Thyroid gland (tissue), 4 donors: ENCODE measurements around the gene CABP2. TPM values are rescaled to one million over a fixed set of nuclear protein-coding genes. Genes with fewer than 3 reads are reported as not detected.

Experiments
- DNase-seq, 2 donors: peaks; one replicate each; pipeline ENCODE4 v3.0.0-alpha.2; 2019
- H3K27ac ChIP-seq, 3 donors: fragments of 200-600 bp; sonication (generic); 1 replicate in 2 of 3; 2 replicates in 1 of 3; pipeline ENCODE4 v1.5.1; 2016 to 2019; ENCODE audit warnings: mild to moderate bottlenecking in 1 of 3, moderate library complexity in 1 of 3
- H3K27me3 ChIP-seq: fragments of 200-600 bp; sonication (generic); one replicate; pipeline ENCODE4 v1.5.1; 2019
- H3K36me3 ChIP-seq, 2 donors: fragments of 200-600 bp; sonication (generic); one replicate each; pipeline ENCODE4 v1.5.1; 2016 to 2019
- H3K4me1 ChIP-seq, 2 donors: fragments of 200-600 bp; sonication (generic); one replicate each; pipeline ENCODE4 v1.5.1; 2017 to 2019
- H3K4me3 ChIP-seq, 3 donors: fragments of 200-600 bp; sonication (generic); replicated peaks in 1 of 3; 1 replicate in 2 of 3; 2 replicates in 1 of 3; pipeline ENCODE4 v1.5.1; 2016; ENCODE audit warnings: mild to moderate bottlenecking in 1 of 3
- H3K9me3 ChIP-seq: fragments of 200-600 bp; sonication (generic); one replicate; pipeline ENCODE4 v1.5.1; 2017
- CTCF ChIP-seq, 6 experiments: fragments of 200-600 bp in 3 of 6; fragments of 450-650 bp in 3 of 6; sonication (generic) in 3 of 6; IDR thresholded peaks; one replicate each; pipeline ENCODE4 v1.5.1; 2016 to 2019; ENCODE audit warnings: antibody characterized with exemption in 6 of 6, mild to moderate bottlenecking in 2 of 6, inconsistent platforms in 1 of 6, moderate library complexity in 1 of 6
- POLR2A ChIP-seq, 2 donors: fragments of 450-650 bp; IDR thresholded peaks; one replicate each; pipeline ENCODE4 v1.6.1; 2017; ENCODE audit warnings: antibody characterized with exemption in 2 of 2, mild to moderate bottlenecking in 2 of 2, moderate library complexity in 1 of 2
- WGBS, 2 donors: methylation state at CpG; one replicate each; pipeline ENCODE4 v1.1.5; 2017; 5-methylcytosine and 5-hydroxymethylcytosine counted together
- intact Hi-C: fragments of 100-400 bp; cut with DNase I; formaldehyde crosslinking; loops from one replicate; pipeline ENCODE4 v1.15.1; 2023
- total RNA-seq, 4 donors: library from RNA; depleted of rRNA; stranded (reverse); fragments of >200 nt; gene quantifications; one replicate each; pipeline ENCODE4 v1.2.3, GENCODE V29; 2016

CABP2 gene
- total RNA-seq, 4 donors from 2014 or later, result not detected

- Histone ChIP-seq H3K27ac (peak overlapping the region in 1 of 3 donors; percentile 70), H3K27me3 (no peaks in the 10 kb centered on the region), H3K36me3 (no peaks in the 10 kb centered on the region), H3K9me3 (no peaks in the 10 kb centered on the region), H3K4me1 (peaks cover 13 to 22% of the 10 kb centered on the region in 2 donors), H3K4me3 (no peak overlapping the region)
- TF ChIP-seq POLR2A (IDR thresholded peaks at IDR 0.05) (no peak), CTCF (IDR thresholded peaks at IDR 0.05) (no peak)
- WGBS, 2 donors, result 61 to 67% methylated on average over 2 of the region's 2 CpGs
- no peak for DNase-seq
- intact Hi-C loops, result no loop called here
Measured at GRCh38 chr11:67543585-67543984, 20.3 kb upstream of the CABP2 start.

GRCh38 chr11:67542971-67543370, 19.7 kb upstream of the CABP2 start:
- H3K4me1 ChIP-seq, result peaks cover 13 to 21% of the 10 kb centered on the region in 2 donors
- DNase-seq, result no peak
- intact Hi-C loops, result no loop called here
- no peaks in the 10 kb centered on the region for H3K36me3 ChIP-seq
- H3K27me3 ChIP-seq, result no peaks in the 10 kb centered on the region
- no peak overlapping the region for H3K4me3 ChIP-seq
- no peak for TF ChIP-seq CTCF (IDR thresholded peaks at IDR 0.05)
- no peak for TF ChIP-seq POLR2A (IDR thresholded peaks at IDR 0.05)
- H3K9me3 ChIP-seq, result no peaks in the 10 kb centered on the region
- 76 to 80% methylated on average over 6 of the region's 7 CpGs for WGBS, 2 donors
- H3K27ac ChIP-seq, result no peak overlapping the region

- no peaks in the 10 kb centered on the region for H3K27me3 ChIP-seq
- no peak overlapping the region for H3K27ac ChIP-seq
- no peaks in the 10 kb centered on the region for H3K36me3 ChIP-seq
- WGBS, 2 donors, result 73 to 78% methylated on average over 3 of the region's 3 CpGs
- no peak overlapping the region for H3K4me3 ChIP-seq
- no peaks in the 10 kb centered on the region for H3K9me3 ChIP-seq
- intact Hi-C loops, result no loop called here
- TF ChIP-seq POLR2A (IDR thresholded peaks at IDR 0.05) (no peak), CTCF (IDR thresholded peaks at IDR 0.05) (no peak)
- no peak for DNase-seq
- H3K4me1 ChIP-seq, result peaks cover 13 to 21% of the 10 kb centered on the region in 2 donors
Measured at GRCh38 chr11:67542169-67542568, 18.9 kb upstream of the CABP2 start.

GRCh38 chr11:67541198-67541597, 18.0 kb upstream of the CABP2 start:
- Histone ChIP-seq H3K27me3 (no peaks in the 10 kb centered on the region), H3K9me3 (no peaks in the 10 kb centered on the region), H3K4me3 (no peak overlapping the region), H3K4me1 (peaks cover 13 to 21% of the 10 kb centered on the region in 2 donors), H3K36me3 (no peaks in the 10 kb centered on the region), H3K27ac (no peak overlapping the region)
- DNase-seq, result no peak
- intact Hi-C loops, result no loop called here
- WGBS, 2 donors, result 97 to 100% methylated on average over 1 to 4 of the region's 6 CpGs
- TF ChIP-seq CTCF (IDR thresholded peaks at IDR 0.05), result no peak
- no peak for TF ChIP-seq POLR2A (IDR thresholded peaks at IDR 0.05)

GRCh38 chr11:67539550-67539949, 16.3 kb upstream of the CABP2 start:
- Histone ChIP-seq H3K36me3 (no peaks in the 10 kb centered on the region), H3K27me3 (no peaks in the 10 kb centered on the region), H3K4me3 (no peak overlapping the region), H3K9me3 (no peaks in the 10 kb centered on the region), H3K27ac (no peak overlapping the region), H3K4me1 (peaks cover 3 to 7% of the 10 kb centered on the region in 2 donors)
- intact Hi-C loops, result no loop called here
- no peak for TF ChIP-seq CTCF (IDR thresholded peaks at IDR 0.05)
- no peak for TF ChIP-seq POLR2A (IDR thresholded peaks at IDR 0.05)
- 90 to 93% methylated on average over 4 of the region's 4 CpGs for WGBS, 2 donors
- DNase-seq, result no peak
